ENCODE measurements around the gene CREBBP. TPM values are rescaled to one million over a fixed set of nuclear protein-coding genes. Genes with fewer than 3 reads are reported as not detected.

The CREBBP gene
- total and polyA plus RNA-seq, 4 donors, result 16.0 to 155 (median 36.1) TPM

- peaks cover 0 to 5% (median 0%) of the 10 kb centered on the region in 5 donors for H3K4me1 ChIP-seq (ENCODE audit: control insufficient read depth in 5 of 5, insufficient read depth in 5 of 5, low read length in 5 of 5)
- H3K9me3 ChIP-seq (ENCODE audit: control insufficient read depth in 4 of 4, insufficient read depth in 3 of 4, low read length in 3 of 4), result no peaks in the 10 kb centered on the region
- peaks cover 2 to 42% (median 30%) of the 10 kb centered on the region in 4 donors for H3K36me3 ChIP-seq (ENCODE audit: control insufficient read depth in 4 of 4, insufficient read depth in 4 of 4, low read length in 4 of 4)
- DNase-seq (no peak), ATAC-seq (ENCODE audit: insufficient read depth, low FRiP score) (no peak)
- no peak for TF ChIP-seq CTCF (IDR thresholded peaks at IDR 0.05; ENCODE audit: control extremely low read depth, extremely low read depth)
- H3K27ac ChIP-seq (ENCODE audit: low read depth in 1 of 2, low read length in 1 of 2), result no peak overlapping the region
- H3K9ac ChIP-seq (ENCODE audit: insufficient read depth in 1 of 2, low read length in 2 of 2), result no peak overlapping the region
- no peaks in the 10 kb centered on the region for H3K27me3 ChIP-seq (ENCODE audit: control insufficient read depth in 3 of 3, insufficient read depth in 3 of 3, low read length in 2 of 3)
- 96 to 98% methylated on average over 12 of the region's 12 CpGs for WGBS, 2 donors
- H3K4me3 ChIP-seq, result no peak overlapping the region
Observed at GRCh38 chr16:3785413-3785812, 95.1 kb downstream of the CREBBP start.

DNA sequence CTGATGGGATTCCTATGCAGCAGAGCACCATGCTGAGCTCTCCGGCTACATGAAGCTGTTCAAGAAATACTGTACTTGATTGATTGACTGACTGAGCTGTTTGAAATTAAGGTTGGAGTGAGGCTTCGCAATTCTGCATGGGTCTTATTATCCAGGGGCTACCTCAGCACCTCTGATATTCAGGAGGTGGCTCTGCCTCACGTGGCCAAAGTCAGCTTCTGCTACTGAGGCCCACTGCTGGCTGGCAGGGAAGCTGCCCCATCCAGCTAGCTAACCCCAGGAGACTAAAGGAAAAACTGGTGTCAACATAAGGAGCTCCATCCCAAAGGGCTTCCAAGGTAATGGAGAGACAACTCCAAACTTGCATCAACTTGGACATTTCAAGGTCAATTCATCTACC lies 97.0 kb downstream of the CREBBP start:
- no peak for ATAC-seq (ENCODE audit: insufficient read depth, low FRiP score)
- no peak for TF ChIP-seq CTCF (IDR thresholded peaks at IDR 0.05; ENCODE audit: control extremely low read depth, extremely low read depth)
- Histone ChIP-seq H3K9ac (ENCODE audit: insufficient read depth in 1 of 2, low read length in 2 of 2) (no peak overlapping the region), H3K36me3 (ENCODE audit: control insufficient read depth in 4 of 4, insufficient read depth in 4 of 4, low read length in 4 of 4) (peaks cover 4 to 50% (median 33%) of the 10 kb centered on the region in 4 donors), H3K9me3 (ENCODE audit: control insufficient read depth in 4 of 4, insufficient read depth in 3 of 4, low read length in 3 of 4) (peaks cover 0 to 2% (median 0%) of the 10 kb centered on the region in 4 donors), H3K27ac (ENCODE audit: low read depth in 1 of 2, low read length in 1 of 2) (peak overlapping the region in 1 of 2 donors; percentile 3), H3K4me1 (ENCODE audit: control insufficient read depth in 5 of 5, insufficient read depth in 5 of 5, low read length in 5 of 5) (peaks cover 0 to 5% (median 0%) of the 10 kb centered on the region in 5 donors), H3K4me3 (no peak overlapping the region), H3K27me3 (ENCODE audit: control insufficient read depth in 3 of 3, insufficient read depth in 3 of 3, low read length in 2 of 3) (no peaks in the 10 kb centered on the region)
- no peak for DNase-seq
- WGBS, 2 donors, result 91 to 94% methylated on average over 3 of the region's 3 CpGs

DNA sequence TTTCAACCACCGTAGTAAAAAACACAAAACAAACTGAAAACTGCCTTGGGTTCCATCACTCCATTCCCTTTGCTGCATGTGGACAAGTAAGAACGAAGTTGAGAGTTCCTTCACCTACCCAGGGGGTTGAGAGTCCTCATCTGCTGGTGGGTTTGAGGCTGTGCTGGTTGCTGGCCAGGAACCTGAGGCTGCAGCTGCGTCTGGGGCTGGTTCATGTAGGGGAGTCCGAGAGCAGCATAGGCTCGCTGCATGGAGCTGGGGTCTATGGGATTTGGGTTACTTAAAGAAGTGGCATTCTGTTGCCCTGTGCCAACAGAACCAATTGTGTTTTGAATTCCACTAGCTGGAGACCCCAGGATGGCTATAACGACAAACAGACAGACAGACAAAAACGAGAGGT lies 97.9 kb downstream of the CREBBP start:
- WGBS, 2 donors, result 93 to 97% methylated on average over 7 of the region's 7 CpGs
- no peak for TF ChIP-seq CTCF (IDR thresholded peaks at IDR 0.05; ENCODE audit: control extremely low read depth, extremely low read depth)
- Histone ChIP-seq H3K4me1 (ENCODE audit: control insufficient read depth in 5 of 5, insufficient read depth in 5 of 5, low read length in 5 of 5) (peaks cover 0 to 4% (median 0%) of the 10 kb centered on the region in 5 donors), H3K27me3 (ENCODE audit: control insufficient read depth in 3 of 3, insufficient read depth in 3 of 3, low read length in 2 of 3) (no peaks in the 10 kb centered on the region), H3K36me3 (ENCODE audit: control insufficient read depth in 4 of 4, insufficient read depth in 4 of 4, low read length in 4 of 4) (peaks cover 5 to 55% (median 35%) of the 10 kb centered on the region in 4 donors), H3K9me3 (ENCODE audit: control insufficient read depth in 4 of 4, insufficient read depth in 3 of 4, low read length in 3 of 4) (peaks cover 0 to 2% (median 0%) of the 10 kb centered on the region in 4 donors), H3K4me3 (no peak overlapping the region), H3K9ac (ENCODE audit: insufficient read depth in 1 of 2, low read length in 2 of 2) (no peak overlapping the region), H3K27ac (ENCODE audit: low read depth in 1 of 2, low read length in 1 of 2) (no peak overlapping the region)
- DNase-seq (no peak), ATAC-seq (ENCODE audit: insufficient read depth, low FRiP score) (no peak)

GRCh38 chr16:3781421-3781820 lies 99.1 kb downstream of the CREBBP start:
- Histone ChIP-seq H3K4me1 (ENCODE audit: control insufficient read depth in 5 of 5, insufficient read depth in 5 of 5, low read length in 5 of 5) (peaks cover 0 to 4% (median 0%) of the 10 kb centered on the region in 5 donors), H3K9ac (ENCODE audit: insufficient read depth in 1 of 2, low read length in 2 of 2) (no peak overlapping the region), H3K9me3 (ENCODE audit: control insufficient read depth in 4 of 4, insufficient read depth in 3 of 4, low read length in 3 of 4) (peaks cover 0 to 2% (median 0%) of the 10 kb centered on the region in 4 donors), H3K36me3 (ENCODE audit: control insufficient read depth in 4 of 4, insufficient read depth in 4 of 4, low read length in 4 of 4) (peaks cover 7 to 56% (median 35%) of the 10 kb centered on the region in 4 donors), H3K4me3 (no peak overlapping the region), H3K27ac (ENCODE audit: low read depth in 1 of 2, low read length in 1 of 2) (no peak overlapping the region), H3K27me3 (ENCODE audit: control insufficient read depth in 3 of 3, insufficient read depth in 3 of 3, low read length in 2 of 3) (no peaks in the 10 kb centered on the region)
- 76 to 87% methylated on average over 4 of the region's 4 CpGs for WGBS, 2 donors
- no peak for TF ChIP-seq CTCF (IDR thresholded peaks at IDR 0.05; ENCODE audit: control extremely low read depth, extremely low read depth)
- DNase-seq (no peak), ATAC-seq (ENCODE audit: insufficient read depth, low FRiP score) (no peak)

Measured in lung (tissue), 12 donors.